A204.1 (cell line): ENCODE results near the gene GTF2A2.
A peak's percentile ranks its signal among the peaks of the same experiment; 100 is the strongest.
"Not testable (repeated sequence)": the region's sequence is repeated elsewhere in the genome, so short reads cannot be mapped to it uniquely, and the experiment has no call there.

Experiments used
- FAIRE-seq: peaks from 2 replicates; lab custom pipeline; 2012; peaks lifted over from hg19 to GRCh38; lab: Jason Lieb, UNC

Gene GTF2A2

DNA sequence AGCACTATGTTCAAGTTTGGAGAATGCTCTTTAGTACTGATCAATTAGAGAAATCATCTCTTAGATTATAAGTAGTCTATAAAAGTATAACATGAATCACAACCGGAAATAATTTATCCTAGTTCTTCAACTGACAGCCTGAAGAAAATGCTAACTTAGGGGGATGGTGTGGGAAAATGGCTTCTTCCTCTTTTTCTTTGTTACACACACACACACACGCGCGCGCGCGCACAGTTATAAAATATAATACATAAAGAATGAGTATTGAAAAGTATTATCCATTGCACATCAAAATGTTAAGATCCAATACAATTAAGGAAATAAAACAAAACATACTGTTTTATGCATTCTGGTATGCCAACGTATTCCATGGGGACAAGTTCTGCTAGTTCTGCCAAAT, 11.2 kb upstream of the GTF2A2 start:
- FAIRE-seq = no peak

GRCh38 chr15:59662260-59662659, 4.9 kb upstream of the GTF2A2 start:
- FAIRE-seq = no peak

- no peak for FAIRE-seq
These were observed 2.1 kb upstream of the GTF2A2 start for GRCh38 chr15:59659366-59659765.

GRCh38 chr15:59657635-59658125, 365 bp upstream of the GTF2A2 start:
- FAIRE-seq = no peak

GRCh38 chr15:59654046-59654445, 3.3 kb downstream of the GTF2A2 start:
- FAIRE-seq = no peak

- no peak for FAIRE-seq
These were observed 7.7 kb downstream of the GTF2A2 start for GRCh38 chr15:59649603-59650002.

DNA sequence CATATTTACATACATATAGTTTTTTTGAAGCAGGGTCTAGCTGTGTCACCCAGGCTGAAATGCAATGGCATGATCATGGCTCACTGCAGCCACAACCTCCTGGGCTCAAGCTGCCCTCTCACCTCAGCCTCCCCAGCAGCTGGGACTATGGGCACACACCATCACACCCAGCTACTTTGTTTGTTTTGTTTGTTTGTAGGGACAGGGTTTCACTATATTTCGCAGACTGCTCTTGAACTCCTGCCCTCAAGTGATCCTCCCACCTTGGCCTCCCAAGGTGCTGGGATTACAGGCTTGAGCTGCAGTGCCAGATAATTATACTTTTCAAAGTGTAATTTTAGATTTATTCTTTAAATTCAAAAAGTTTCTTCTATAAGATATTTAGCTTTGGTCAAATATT, 10.2 kb downstream of the GTF2A2 start:
- no peak for FAIRE-seq

- FAIRE-seq = no peak
These were observed 11.0 kb downstream of the GTF2A2 start for GRCh38 chr15:59646277-59646676.

GRCh38 chr15:59645812-59646211, 11.5 kb downstream of the GTF2A2 start:
- FAIRE-seq = not testable (repeated sequence)

GRCh38 chr15:59644756-59645155, 12.6 kb downstream of the GTF2A2 start:
- no peak for FAIRE-seq

DNA sequence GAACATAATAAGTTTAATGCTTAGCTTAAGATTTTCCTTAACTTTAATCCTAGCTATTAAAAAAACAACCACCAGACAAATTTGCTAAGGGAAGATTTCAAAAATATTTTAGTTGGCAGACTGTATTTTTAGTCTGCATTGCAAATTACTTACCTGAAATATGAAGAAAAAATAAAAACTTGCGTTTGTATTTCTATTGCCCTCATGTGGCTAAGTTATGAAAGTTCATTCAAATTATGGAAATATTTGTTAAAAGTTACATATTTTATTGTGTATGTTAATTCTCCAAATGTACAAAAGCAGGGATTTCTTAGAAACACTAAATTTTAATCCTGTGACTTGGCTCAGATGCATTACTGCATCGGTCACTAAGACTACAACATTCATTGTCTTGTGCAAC, 15.0 kb downstream of the GTF2A2 start:
- peak; percentile 94 for FAIRE-seq

DNA sequence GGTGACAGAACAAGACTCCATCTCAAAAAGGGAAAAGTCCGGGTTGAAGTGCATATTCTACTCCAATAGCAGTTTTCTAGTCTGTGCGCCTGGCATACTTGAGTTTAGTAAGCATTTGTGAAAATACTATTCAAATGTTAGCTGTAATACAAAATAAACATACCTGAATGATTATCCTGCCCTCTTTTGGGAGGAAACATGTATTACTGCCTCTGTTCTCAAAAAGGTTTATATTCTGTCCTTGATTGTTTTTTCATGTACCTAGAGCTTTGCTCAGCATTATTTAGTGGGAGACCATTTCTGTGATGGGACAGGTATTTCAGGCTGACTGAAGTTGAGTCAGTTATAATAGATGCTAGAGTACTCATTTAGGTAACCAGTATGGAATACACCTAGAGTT, 19.8 kb downstream of the GTF2A2 start:
- not testable (repeated sequence) for FAIRE-seq

DNA sequence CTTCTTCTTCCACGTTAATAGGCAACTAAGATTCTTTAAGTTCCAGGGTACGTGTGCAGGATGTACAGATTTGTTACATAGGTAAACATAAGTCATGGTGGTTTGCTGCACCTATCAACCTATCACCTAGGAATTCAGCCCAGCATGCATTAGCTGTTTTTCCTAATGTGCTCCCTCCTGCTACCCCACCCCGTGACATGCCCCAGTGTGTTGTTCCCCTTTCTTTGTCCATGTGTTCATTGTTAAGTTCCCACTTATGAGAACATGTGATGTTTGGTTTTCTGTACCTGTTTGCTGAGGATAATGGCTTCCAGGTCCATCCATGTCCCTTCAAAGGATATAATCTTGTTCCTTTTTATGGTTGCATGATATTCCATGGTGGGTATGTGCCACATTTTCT, 21.1 kb downstream of the GTF2A2 start:
- FAIRE-seq = no peak

GRCh38 chr15:59632714-59633113, 24.6 kb downstream of the GTF2A2 start:
- no peak for FAIRE-seq

DNA sequence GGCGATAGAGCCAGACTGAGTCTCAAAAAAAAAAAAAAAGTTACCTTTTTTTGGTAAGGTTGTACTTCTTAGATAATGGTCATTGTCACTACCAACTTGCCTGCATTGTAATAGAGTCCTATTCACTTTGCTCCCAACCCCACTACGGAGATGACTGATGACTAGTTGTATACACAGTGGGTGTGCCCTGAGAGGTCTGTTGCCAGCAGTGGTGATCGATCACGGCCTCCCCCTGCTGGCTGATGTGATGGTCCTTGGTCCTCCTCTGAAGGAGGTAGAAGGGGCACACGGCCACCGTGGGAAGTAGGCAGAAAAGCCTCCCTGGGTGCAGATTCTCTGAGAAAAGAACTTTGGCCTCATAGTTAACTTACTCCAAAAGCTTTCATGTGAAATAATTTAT, 35.0 kb downstream of the GTF2A2 start:
- FAIRE-seq = no peak

DNA sequence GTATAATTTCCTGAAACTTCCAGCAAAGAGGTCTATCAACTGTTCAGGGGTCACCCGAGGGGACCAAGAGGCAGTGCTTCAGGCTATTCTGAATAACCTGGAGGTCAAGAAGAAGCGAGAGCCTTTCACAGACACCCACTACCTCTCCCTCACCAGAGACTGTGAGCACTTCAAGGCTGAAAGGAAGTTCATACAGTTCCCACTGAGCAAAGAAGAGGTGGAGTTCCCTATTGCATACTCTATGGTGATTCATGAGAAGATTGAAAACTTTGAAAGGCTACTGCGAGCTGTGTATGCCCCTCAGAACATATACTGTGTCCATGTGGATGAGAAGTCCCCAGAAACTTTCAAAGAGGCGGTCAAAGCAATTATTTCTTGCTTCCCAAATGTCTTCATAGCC, 38.9 kb downstream of the GTF2A2 start:
- FAIRE-seq = no peak

- no peak for FAIRE-seq
These were observed 40.9 kb downstream of the GTF2A2 start for GRCh38 chr15:59616379-59616778.

- no peak for FAIRE-seq
These were observed 41.7 kb downstream of the GTF2A2 start for GRCh38 chr15:59615661-59616060.

GRCh38 chr15:59614153-59614552, 43.2 kb downstream of the GTF2A2 start:
- FAIRE-seq = no peak

- no peak for FAIRE-seq
These were observed 45.7 kb downstream of the GTF2A2 start, which contains the start of gene GCNT3 for GRCh38 chr15:59611276-59612260. GCNT3 (plus strand) TSS chr15:59611783; CDS start chr15:59618239, 6,456 bp downstream.

DNA sequence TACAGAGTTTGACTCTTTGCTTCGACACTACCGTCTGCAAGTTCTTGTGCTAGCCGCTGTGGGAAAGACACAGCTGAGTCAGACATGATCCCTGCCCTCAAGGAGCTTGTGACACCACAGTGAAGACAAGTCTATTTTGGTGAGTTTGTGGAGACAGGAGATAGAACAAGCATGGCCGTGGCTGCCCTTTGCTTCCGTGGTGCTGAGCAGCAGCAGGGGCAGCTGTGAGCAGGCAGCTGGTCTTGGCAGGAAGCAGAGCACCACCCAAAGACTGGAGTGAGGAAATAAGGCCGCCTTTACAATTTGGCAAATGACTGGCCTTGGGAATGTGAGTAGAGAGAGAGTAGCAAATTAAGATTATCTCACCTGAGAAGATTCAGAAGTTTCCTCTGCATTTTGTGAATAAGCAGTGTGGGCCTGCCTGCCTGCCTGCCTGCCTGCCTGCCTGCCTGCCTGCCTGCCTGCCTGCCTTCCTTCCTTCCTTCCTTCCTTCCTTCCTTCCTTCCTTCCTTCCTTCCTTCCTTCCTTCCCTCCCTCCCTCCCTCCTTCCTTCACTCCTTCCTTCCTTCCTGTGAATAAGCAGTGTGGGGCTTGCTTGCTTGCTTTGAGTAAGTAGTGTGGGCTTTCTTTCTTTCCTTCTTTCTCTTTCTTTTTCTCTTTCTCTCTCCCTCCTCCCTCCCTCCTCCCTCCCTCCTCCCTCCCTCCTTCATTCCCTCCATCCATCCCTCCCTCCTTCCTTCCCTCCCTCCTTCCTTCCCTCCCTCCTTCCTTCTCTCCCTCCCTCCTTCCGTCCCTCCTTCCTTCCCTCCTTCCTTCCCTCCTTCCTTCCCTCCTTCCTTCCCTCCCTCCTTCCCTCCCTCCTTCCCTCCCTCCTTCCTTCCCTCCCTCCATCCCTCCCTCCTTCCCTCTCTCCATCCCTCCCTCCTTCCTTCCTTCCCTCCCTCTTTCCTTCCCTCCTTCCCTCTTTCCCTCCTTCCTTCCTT, 47.3 kb downstream of the GTF2A2 start:
- FAIRE-seq = no peak

DNA sequence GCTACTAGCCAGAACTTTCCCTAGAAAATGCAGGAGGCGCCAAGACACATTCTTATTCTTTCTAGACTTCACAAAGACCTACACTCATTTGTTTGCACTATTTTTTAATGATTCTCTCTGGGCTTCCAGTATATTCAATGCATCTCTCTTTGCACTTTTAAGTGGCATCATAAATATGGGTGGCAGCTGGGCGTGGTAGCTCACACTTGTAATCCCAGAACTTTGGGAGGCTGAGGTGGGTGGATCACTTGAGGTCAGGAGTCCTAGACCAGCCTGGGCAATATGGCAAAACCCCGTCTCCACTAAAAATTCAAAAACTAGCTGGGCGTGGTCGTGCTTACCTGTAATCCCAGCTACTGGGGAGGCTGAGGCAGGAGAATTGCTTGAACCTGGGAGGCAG, 51.3 kb downstream of the GTF2A2 start:
- FAIRE-seq = no peak

DNA sequence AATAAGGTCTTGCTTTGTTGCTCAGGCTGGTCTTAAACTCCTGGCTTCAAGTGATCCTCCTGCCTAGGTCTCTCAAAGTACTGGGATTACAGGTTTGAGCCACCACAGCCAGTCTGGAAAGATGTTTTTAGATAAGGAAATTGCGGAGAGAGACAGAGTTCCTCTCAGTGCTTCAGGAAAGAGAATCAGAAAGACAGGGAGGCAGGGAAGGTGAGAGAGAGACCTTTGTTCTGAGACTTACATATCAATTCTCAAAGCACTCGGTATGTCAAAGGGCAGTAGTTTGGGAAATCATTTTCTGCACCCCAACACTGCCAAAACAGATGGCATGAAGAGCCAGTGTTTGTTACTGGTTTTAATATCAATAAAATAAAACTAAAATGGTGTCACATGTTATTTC, 58.9 kb downstream of the GTF2A2 start:
- no peak for FAIRE-seq
